GM21367 (cell line): Measurements from ENCODE around the gene FKRP.

Experiments used
- ATAC-seq: cut with Tn5 transposase; IDR thresholded peaks from one replicate; pipeline ENCODE4 v1.9.1; 2021; ENCODE audit not compliant: unreplicated experiment

The FKRP gene

DNA sequence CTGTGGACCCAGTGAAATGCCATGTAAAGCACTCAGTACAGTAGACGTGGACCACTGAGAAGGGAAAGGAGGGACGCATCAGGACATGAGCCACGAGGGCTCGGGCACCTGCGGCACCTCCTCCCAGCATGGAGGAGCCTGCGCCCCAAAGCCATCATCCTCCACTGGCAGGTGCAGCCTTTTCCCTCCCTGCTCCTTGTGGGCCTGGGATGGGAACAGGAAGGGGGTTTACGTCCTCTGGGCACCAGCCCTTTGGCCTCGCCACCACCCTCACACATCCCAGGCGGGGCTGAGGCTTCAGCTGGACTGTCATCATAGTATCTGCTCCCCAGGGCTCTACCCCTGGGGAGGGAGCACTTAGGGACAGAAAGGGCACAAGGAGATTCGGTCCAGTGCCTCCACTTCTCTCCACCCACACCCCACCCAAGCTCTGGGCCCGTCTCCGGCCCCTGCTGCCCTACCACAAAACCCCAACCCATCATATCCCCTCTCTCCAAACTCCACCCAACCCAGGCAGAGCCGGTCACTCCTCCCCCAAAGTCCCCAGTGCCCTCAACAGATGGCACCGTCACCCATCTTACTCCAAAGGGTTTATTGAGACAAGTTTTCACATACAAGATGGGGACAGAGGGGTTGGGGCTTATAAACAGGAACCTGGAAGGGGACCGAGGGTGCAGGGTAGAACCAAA, 26.8 kb upstream of the FKRP start:
- ATAC-seq: no peak

DNA sequence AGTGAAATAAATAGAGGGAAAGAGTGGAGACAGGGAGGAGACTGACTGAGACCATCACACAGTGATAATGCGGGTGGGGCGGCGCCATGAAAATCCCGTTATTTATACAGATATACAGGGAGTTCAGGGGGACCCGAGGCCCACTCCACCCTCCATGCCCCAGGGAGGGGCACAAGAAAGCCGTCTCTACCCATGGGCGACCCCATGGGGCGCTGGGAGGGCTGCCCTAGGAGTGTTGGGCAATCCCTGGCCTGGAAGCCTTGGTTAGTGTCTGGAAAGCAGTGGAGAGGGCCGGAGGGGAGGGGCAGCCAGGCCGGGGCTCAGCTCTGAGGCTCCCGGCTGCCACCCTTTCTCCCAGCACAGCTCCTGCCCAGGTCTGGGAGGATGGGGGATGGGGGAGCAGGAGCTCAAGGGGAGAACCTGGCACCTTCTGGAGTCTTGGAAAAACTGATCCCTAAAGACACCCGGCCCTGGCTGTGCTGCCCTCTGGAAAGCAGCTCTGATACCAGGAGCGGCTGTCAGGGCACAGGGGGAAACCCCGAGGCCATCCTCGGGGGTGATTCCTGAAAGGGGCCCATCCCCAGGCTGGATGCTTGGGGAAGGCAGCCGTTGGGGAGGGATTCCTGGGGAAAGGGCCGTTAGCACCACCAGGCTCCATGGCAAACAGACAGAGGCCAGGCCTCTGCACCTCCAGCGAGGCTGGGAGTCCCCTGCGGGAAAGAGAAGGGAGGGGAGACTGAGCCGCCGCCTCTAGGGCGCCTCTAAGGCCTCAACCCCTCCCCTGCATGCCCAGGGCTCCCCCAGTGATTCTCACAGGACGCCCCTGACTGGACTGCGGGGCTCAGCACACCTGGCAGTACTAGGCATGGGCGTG, 26.0 kb upstream of the FKRP start:
- ATAC-seq: no peak

DNA sequence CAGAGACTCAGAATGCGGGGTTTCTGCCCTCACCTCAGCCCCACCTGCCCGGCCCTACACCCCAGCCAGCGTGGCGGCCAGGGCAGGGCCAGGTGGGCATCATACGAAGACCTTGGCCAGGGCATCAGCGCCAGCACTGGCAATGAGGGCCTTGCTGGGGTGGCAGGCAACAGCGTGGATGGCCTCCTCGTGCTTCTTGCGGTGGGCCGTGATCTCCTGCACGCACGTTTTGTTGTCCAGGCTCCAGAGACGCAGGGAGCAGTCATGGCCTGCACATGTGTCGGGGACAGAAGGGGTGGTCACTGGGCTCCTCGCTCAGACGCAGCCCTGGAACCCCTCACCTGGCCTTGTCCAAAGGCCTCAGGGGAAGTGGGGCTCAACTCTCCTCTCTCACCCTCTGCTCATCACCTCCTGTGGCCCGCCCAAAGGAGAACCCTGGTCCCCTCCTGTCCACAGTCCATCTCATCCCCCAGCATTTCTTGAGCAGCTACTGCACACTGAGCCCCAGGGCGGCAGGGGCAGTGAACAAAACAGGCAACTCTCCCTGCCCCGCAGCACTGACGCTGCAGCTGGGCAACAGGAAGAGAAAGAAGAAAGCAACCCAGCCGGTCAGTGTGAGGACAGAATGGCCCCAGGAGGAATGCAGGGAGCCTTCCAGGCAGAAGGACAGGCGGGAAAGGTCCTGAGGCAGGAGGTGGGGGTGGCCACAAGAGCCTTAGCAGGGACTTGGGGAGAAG, 25.2 kb upstream of the FKRP start:
- no peak for ATAC-seq

DNA sequence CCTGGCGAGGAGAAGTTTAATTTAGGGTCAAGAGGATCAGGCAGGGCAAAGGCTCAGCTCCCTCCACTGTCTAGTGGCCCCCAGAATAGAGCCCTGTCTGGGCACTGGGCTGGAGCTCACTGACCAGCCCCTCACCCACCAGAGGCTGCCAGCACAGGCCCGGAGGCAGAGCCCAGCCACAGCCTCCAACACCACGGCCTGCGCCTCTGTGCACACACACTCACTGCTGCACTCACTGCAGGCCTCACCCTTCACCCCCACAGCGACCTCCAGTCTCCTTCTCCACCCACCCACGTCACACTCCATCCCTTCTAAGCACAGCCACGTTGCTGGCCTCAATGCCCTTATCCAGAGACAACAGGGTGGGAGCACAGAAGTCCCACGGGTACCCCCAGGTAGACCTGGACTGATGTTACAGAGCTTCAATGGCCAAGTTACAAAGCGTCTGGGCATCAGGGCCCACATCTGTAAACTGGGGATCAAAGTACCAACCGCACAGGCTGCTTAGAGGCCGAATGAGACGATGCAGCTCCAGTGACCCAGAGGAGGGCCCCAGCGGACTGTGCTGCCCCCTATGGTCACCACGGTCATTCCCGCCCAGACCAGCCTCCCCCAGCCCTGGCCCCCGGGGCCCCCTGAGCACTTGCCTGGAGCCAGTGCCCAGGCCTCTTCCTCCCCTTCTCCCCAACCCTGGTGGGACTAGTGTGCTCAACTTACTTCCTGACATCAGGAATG, 24.4 kb upstream of the FKRP start:
- ATAC-seq: no peak

DNA sequence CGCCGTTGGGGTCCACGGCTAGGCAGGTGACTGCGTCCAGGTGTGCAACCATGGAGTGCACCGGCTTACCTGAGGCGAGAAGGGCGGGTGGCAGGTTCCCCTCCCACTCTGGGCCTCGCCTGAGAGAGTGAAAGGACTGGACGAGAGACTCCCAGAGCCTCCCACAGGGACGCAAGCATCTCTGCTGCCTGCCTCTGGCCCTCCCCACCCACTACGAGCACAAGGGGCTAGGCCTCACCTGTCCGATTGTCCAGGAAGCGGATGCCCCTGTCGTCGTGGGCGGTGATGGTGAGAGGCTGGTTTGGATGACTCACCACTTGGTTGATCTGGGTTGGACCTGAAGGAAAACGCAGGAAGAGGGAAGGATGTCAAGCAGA, 23.9 kb upstream of the FKRP start:
- ATAC-seq: no peak

DNA sequence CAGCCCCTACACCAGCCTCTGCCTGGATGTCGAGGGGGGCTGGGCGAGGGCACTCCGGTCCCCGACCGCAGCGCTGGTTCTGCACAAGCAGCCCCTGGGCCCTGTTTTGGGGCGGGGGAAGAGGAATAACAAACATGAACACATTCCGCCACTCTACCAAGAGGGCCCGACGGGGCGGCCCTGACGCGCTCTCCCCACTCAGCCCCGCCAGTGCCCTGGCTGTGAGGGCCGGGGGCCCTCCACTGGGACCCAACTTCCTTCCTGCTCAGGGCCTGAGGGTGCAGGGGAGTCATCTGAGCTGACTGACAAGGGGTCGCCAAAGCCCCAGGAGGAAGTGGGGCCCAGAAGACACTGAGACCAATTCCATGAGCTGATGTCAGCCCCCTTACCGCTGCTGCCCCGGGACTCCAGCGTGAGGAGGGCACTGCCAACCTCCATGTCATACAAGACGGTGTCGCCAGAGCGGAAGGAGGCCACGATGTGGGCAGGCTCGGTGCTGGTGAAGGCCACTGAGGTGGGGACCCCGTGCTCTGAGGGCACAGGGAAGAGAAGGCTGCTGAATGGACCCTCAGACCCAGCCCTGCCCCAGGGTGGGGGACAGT, 23.3 kb upstream of the FKRP start:
- ATAC-seq: no peak

DNA sequence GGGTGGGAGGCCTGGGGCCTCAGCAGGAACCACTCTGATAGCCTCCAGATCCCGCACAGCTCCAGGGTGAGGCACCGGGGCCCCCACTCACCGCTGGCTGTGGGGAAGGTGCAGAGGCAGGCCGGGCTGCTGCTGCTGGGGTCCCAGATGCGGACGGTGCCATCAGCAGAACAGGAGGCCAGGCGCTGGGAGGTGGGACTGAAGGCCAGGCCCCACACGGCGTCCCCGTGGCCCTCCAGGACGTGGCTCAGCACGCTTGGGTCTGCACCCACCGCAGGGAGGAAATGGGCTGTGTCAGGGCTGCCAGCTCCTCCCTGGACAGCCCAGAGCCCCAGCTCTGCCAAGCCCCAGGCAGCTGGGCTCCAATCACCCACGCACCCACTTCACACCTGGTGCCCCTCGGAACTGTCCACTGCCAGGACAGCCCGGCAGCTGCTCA, 22.8 kb upstream of the FKRP start:
- no peak for ATAC-seq

DNA sequence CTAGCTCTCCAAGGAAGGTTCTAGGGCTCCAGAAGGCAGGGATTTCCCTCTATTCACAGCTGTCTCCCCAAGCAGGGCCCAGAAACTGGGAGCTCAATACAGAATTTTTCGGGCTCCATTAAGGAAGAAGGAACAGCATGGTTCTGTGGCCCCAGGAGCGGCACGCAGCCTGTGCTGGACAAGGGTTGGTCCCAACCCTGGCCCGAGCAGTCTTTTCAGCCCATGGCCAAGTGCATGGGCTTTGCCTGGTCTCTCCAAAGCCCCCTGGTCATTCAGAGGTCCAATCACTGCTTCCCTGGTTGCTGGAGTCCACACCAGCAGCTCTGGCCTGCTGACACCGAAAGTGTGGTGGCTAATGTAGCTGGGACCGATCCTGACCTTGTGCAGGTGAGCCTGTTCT, 22.4 kb upstream of the FKRP start:
- ATAC-seq: no peak

DNA sequence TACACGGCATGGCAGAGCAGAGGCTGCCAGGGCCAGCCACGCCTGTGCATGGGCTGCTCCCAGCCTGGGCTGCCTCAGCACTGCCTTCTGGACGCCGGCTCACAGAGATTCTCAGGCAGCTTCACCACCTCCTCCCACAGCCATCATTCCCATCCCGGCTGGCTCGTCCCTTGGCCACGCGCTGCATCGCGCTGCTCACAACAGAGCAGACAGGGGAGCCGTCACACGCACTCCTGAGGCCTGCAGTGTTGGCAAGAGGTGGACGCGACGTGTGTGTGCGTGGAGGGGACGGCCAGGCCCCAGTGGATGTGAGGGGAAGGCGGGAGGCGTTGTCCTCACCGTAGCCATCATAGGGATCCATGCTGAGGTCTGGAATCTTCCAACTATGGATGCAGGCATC, 21.4 kb upstream of the FKRP start:
- ATAC-seq: no peak

DNA sequence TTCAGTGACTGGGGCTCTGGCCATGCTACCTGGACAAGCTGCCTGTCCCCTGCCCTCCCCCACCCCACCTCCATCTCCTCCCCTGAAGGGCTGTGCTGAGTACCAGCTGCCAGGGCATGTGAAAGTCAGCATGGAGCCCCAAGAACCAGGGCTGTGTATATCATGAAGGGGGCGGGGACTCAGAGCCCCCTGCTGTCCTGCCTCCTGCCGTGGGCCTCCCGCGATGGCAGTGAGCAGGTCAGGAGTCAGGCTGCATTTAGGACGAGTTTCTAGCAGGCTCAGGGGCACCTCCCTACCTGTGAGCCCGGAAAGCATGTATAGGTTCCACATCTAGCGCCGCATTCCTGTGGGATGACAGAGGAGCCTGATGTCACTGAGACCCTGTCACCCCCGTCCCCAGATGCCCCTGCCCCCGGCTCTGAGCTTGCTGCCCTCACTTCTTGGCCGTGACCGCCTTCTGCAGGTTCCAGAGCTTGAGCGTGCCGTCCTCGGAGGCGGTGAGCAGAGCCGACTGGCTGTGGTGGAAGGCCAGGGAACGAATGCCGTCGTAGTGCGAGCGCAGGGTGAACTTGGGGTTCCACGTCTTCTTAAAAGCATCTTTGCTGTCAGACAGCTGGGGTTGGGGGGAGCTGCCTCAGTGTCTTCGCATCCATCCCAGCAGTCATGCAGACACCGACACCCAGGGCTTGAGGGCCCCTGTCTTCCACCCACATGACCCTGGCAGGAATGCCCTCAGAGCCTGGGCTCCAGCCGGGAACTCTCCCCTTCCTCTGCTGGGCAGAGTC, 20.6 kb upstream of the FKRP start:
- no peak for ATAC-seq

DNA sequence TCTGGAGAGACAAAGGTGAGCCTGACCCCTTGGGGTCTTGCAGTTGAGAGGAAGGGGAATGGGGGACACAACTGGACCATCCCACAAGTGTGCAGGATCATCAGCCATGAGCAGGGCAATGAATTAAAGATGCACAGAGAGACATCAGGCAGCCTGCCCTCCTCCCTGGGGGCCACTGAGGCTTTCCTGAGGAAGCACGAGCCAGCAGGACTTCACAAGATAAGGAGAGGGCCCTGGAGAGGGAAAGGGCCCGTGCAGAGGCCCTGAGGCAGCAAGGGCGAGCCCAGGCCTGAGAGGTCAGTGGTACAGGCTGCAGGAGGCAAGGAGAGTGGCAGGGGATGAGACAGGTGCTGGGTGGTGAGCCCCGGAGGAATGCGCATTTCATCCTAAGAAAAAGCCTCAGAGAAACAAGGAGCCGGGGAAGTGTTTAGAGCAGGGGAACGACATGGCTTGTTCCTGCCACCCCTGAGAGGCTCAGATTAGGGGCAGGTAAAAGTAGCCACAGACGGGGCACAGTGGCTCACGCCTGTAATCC, 19.9 kb upstream of the FKRP start:
- ATAC-seq: no peak

DNA sequence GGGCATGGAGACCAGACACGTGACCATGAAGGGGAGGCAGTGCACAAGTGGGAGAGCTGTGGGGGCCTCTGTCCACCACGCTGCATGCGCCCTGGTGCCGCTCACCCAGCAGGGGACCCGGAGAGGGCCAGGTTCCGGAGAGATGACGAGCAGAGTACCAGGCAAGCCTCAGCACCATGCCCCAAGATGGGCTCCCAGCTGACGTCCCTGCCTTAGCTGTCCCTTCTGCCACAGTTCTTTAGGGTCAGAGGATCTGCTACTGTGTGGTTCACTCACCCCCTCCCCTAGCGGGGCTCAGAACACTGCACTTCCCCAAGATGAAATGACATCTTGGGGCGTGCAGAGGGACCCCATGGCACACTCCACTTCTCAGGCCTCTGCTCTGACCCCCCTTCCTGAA, 19.3 kb upstream of the FKRP start:
- no peak for ATAC-seq

DNA sequence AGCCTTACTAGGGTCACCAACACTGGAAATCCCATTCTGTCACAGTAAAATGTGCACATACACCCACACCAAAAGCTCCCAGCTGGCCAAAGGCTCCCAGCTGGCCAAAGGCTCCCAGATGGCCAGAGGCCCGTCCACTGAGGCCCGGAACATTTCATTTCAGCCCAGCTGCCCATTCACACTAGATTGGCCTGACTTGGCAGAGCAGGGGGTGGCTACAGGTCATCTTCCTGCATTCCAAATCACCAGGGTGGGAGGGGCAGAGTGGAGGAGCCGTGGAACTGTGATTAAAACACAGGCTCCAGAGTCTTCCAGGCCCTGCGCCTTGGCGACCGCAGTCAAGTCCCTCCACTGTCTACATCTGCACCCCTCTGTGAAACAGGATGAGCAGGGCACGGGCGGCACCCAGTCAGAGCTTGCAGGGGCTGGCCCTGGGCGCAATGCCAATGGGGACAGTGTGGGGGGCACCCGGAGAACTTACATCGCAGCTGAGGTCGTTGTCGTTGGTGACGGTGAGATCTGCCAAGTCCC, 18.8 kb upstream of the FKRP start:
- no peak for ATAC-seq

DNA sequence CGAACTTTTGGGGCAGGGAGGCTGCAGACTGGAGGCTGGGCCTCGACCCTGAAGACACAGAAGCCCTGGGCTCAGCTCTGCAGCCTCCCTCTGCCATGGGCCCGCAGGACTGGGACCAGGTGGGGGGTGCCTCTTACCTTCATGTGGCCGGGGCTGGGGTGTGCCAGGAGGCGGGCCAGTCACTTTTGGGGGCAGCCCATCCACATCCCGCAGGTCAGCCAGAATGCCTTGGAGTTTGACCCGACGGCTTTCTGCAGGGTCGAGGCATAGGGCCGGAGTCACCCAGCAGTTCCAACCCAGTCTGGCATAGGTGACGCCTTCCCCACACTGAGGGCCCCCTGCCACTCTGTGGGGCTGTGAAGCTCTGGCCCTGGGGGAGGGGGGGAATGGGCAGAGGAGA, 18.1 kb upstream of the FKRP start:
- no peak for ATAC-seq

DNA sequence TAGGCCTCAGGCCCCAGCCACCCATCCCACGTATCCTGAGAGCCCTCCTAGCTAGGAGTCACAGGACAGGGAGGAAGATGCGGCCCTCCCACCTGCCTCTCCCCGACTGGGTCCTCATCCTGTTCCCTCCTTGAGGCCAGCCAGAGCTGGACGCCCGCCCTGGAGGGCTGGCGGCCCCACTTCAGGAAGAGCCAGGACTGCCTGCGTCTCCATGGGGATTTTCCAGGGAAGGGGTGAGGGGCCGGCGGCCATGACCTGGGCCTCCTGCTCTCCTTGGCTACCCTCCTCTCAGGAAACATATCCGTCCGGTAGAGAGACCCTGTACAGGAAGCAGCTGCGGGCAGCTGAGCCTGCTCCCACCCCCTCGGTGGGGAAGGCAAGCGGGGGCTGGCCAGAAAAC, 17.6 kb upstream of the FKRP start:
- ATAC-seq: no peak

DNA sequence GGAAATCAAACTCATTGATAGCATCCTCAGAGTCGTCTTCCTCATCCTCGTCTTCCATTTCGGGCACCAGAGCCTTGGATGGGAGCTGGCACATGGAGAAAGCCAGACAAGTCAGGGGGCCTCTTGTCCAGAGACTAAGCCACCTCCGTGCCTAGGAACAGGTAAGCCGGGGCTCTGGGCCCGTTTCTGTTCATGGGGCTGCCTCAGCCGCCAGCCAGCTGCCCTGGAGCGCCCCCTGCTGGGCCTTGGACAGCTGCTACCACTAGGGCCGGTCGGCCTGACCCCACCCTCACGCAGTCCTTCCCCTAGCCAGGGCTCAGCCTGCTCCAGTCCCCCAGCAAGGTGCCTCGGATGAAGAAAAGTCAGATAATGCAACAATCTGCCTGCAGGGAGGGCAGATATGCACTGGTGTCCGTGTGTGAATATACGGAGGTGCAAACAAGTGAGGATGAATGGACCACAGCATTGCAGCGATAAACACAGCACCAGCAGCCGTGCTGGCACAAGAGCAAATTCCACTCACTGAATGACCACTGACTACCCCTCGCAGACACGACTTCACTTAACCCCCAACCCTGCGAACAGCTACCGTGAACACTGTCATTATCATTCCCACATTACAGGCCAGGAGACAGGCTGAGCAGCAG, 17.0 kb upstream of the FKRP start:
- ATAC-seq: no peak

DNA sequence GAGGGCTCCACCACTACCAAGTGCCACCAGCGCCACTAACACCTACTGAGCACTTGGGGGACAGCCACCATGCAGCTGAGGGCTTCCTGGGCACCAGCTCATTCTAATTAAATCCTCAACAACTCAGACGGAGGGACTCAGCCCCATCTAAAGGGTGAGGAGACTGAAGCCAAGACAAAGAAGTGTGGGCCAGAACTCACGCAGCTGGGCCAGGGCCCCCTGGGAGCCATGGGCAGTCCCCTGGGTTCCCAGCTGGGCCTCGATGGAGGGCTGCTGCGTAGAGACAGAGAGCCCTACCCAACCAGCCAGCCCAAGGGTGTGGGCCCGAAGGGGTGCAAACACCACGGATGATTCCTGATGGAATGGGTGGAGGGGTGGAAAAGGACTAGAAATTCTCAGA, 16.2 kb upstream of the FKRP start:
- no peak for ATAC-seq

DNA sequence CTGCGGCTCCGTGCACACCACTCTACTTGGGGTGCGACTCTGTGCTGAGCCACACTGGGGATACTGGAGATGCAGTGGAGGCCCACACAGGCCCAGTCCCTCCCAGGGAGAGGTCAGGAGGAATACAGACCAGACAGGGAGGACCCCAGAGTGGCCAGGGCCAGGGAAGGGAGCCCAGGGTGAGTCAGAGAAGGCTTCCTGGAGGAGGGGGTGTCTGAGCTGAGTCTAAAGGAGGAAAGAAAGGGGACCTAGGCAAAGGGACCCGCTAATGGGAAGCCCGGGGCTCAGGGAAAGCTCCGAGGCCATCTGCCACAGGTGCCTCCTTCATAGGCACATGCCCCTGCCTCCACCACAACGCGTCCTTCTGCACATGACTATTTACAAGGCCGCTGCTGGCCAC, 15.7 kb upstream of the FKRP start:
- no peak for ATAC-seq

DNA sequence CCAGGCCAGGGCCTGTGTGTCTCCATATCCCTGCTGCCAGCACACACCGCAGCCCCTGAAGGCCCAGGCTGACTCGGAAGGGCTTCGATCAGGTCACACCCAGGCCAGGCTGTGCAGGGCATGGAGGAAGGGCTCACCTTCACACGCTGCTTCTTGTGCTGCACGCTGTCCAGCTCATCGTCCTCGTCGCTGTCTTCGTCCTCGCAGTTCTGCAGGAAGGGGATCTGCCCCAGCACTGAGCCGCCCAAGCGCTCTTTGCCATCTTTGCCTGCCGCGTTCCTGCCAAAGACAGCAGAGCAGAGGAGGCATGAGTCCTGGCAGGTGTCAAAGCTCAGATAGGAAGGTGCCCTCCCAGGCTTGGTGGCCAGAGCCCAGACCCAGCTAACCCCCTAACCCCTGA, 15.3 kb upstream of the FKRP start:
- ATAC-seq: no peak
